ENCODE results near the gene KCNQ4. TPM values are rescaled to one million over a fixed set of nuclear protein-coding genes. Genes with fewer than 3 reads are reported as not detected.

Gene KCNQ4
- total and polyA plus RNA-seq, 2 experiments from 2014 or later = 1.3 to 3.0 TPM

GRCh38 chr1:40820251-40820797 is 36.7 kb downstream of the KCNQ4 start:
- peak; percentile 67 for DNase-seq (ENCODE audit: low spot score)
- H4K20me1 ChIP-seq (replicated peaks; ENCODE audit: insufficient read depth) = no peaks in the 10 kb centered on the region
- Mint-ChIP-seq H3K9me3 (no peaks in the 10 kb centered on the region; the same call in 2 of the 3 replicates), H3K4me1 (peaks cover 21% of the 10 kb centered on the region), H3K27me3 (ENCODE audit: insufficient read depth, low read depth, poor library complexity) (peaks cover 16% of the 10 kb centered on the region), H3K36me3 (ENCODE audit: low read depth) (no peaks in the 10 kb centered on the region), H3K4me3 (no peak overlapping the region), H3K27ac (no peak overlapping the region)
- no peak overlapping the region for H2AFZ ChIP-seq
- no peak overlapping the region for H3K4me3 ChIP-seq
- H3K27ac ChIP-seq (ENCODE audit: low read depth) = no peak overlapping the region
- H3K79me2 ChIP-seq (replicated peaks; ENCODE audit: insufficient read depth) = no peaks in the 10 kb centered on the region
- H3F3A ChIP-seq (replicated peaks; ENCODE audit: low read depth) = no peaks in the 10 kb centered on the region; the same call in 1 of the 2 replicates
- H3K36me3 ChIP-seq (ENCODE audit: insufficient read depth) = no peaks in the 10 kb centered on the region
- no peak overlapping the region for H3K4me2 ChIP-seq
- no peaks in the 10 kb centered on the region for H3K9me2 ChIP-seq (ENCODE audit: insufficient read depth)
- peak; percentile 36 for ATAC-seq
- TF ChIP-seq CTCF (conservative IDR thresholded peaks at IDR 0.05; ENCODE audit: low read depth in 2 of 2) (peak; percentile 40 to 58), NANOG (IDR thresholded peaks at IDR 0.05; ENCODE audit: borderline replicate concordance) (no peak), POLR2AphosphoS5 (IDR thresholded peaks at IDR 0.05; ENCODE audit: low read depth) (no peak), ZNF114 (CRISPR knock-in tag; IDR thresholded peaks at IDR 0.05) (no peak)
- peaks cover 6% of the 10 kb centered on the region for H3K4me1 ChIP-seq (ENCODE audit: insufficient read depth)
- peaks cover 15% of the 10 kb centered on the region; the same call in 1 of the 2 replicates for H3K27me3 ChIP-seq (ENCODE audit: insufficient read depth)

DNA sequence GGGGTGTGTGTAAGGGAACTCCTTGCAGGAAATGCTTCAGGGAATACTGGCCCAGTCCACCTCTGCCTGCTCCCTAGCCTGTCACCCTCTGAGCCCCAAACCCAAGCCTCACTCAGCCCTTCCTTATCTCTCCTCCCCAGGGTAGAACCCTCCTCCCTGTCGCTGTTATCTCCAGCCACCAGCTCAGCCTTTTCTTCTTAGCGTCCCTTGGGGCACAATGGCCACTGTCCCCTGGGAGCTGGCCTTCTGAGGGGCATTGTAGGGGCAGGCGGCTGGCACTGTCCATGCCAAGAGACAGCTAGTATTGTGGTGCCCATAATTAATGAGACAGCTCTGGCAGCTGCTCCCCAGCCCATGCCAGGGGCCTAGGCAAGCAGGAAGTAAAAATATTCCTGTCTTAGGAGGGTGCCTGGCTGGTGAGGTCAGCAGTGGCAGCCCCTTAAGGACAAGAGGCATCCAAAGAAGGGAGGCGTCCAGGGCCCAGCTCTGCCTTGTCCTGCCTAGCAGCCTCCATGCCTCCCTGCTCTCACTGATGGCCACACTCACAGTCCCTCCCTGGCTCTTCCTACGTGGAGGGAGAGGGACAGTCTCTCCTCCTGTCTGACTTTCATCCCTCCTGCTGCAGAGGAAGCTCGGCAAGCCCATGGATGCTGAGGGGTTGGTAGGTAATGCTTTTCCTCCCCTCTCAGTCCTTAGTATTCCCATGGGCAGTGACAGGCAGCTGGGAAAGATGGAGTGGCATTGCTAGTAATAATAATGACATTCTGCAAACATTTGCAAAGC is 37.5 kb downstream of the KCNQ4 start:
- peaks cover 26% of the 10 kb centered on the region for H3K4me1 Mint-ChIP-seq
- TF ChIP-seq EZH2 (IDR thresholded peaks at IDR 0.05; ENCODE audit: low read depth, unreplicated experiment) (no peak), ETS1 (IDR thresholded peaks at IDR 0.05) (no peak), POLR2AphosphoS5 (IDR thresholded peaks at IDR 0.05; ENCODE audit: low read depth) (no peak), EZH2phosphoT487 (IDR thresholded peaks at IDR 0.05; ENCODE audit: unreplicated experiment) (no peak), ZNF114 (CRISPR knock-in tag; IDR thresholded peaks at IDR 0.05) (no peak)
- TF ChIP-seq, protein P1, sequence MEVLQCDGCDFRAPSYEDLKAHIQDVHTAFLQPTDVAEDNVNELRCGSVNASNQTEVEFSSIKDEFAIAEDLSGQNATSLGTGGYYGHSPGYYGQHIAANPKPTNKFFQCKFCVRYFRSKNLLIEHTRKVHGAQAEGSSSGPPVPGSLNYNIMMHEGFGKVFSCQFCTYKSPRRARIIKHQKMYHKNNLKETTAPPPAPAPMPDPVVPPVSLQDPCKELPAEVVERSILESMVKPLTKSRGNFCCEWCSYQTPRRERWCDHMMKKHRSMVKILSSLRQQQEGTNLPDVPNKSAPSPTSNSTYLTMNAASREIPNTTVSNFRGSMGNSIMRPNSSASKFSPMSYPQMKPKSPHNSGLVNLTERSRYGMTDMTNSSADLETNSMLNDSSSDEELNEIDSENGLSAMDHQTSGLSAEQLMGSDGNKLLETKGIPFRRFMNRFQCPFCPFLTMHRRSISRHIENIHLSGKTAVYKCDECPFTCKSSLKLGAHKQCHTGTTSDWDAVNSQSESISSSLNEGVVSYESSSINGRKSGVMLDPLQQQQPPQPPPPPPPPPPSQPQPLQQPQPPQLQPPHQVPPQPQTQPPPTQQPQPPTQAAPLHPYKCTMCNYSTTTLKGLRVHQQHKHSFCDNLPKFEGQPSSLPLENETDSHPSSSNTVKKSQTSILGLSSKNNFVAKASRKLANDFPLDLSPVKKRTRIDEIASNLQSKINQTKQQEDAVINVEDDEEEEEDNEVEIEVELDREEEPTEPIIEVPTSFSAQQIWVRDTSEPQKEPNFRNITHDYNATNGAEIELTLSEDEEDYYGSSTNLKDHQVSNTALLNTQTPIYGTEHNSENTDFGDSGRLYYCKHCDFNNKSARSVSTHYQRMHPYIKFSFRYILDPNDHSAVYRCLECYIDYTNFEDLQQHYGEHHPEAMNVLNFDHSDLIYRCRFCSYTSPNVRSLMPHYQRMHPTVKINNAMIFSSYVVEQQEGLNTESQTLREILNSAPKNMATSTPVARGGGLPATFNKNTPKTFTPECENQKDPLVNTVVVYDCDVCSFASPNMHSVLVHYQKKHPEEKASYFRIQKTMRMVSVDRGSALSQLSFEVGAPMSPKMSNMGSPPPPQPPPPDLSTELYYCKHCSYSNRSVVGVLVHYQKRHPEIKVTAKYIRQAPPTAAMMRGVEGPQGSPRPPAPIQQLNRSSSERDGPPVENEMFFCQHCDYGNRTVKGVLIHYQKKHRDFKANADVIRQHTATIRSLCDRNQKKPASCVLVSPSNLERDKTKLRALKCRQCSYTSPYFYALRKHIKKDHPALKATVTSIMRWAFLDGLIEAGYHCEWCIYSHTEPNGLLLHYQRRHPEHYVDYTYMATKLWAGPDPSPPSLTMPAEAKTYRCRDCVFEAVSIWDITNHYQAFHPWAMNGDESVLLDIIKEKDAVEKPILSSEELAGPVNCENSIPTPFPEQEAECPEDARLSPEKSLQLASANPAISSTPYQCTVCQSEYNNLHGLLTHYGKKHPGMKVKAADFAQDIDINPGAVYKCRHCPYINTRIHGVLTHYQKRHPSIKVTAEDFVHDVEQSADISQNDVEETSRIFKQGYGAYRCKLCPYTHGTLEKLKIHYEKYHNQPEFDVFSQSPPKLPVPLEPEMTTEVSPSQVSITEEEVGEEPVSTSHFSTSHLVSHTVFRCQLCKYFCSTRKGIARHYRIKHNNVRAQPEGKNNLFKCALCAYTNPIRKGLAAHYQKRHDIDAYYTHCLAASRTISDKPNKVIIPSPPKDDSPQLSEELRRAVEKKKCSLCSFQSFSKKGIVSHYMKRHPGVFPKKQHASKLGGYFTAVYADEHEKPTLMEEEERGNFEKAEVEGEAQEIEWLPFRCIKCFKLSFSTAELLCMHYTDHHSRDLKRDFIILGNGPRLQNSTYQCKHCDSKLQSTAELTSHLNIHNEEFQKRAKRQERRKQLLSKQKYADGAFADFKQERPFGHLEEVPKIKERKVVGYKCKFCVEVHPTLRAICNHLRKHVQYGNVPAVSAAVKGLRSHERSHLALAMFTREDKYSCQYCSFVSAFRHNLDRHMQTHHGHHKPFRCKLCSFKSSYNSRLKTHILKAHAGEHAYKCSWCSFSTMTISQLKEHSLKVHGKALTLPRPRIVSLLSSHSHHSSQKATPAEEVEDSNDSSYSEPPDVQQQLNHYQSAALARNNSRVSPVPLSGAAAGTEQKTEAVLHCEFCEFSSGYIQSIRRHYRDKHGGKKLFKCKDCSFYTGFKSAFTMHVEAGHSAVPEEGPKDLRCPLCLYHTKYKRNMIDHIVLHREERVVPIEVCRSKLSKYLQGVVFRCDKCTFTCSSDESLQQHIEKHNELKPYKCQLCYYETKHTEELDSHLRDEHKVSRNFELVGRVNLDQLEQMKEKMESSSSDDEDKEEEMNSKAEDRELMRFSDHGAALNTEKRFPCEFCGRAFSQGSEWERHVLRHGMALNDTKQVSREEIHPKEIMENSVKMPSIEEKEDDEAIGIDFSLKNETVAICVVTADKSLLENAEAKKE (CRISPR knock-in tag; IDR thresholded peaks at IDR 0.05) = no peak

More for the DNA sequence above, 37.5 kb downstream of the KCNQ4 start:
- H3K27ac Mint-ChIP-seq = no peak overlapping the region
- Histone ChIP-seq H3K4me1 (ENCODE audit: insufficient read depth) (peaks cover 14% of the 10 kb centered on the region), H3K27me3 (ENCODE audit: insufficient read depth) (peaks cover 15% of the 10 kb centered on the region; the same call in 1 of the 2 replicates), H3K79me2 (replicated peaks; ENCODE audit: insufficient read depth) (no peaks in the 10 kb centered on the region), H3K4me2 (no peak overlapping the region), H3K36me3 (ENCODE audit: insufficient read depth) (no peaks in the 10 kb centered on the region), H3K27ac (ENCODE audit: low read depth) (no peak overlapping the region), H3K9me2 (ENCODE audit: insufficient read depth) (no peaks in the 10 kb centered on the region), H3K4me3 (no peak overlapping the region), H4K20me1 (replicated peaks; ENCODE audit: insufficient read depth) (no peaks in the 10 kb centered on the region), H2AFZ (no peak overlapping the region), H3F3A (replicated peaks; ENCODE audit: low read depth) (no peaks in the 10 kb centered on the region; the same call in 1 of the 2 replicates)
- peaks cover 16% of the 10 kb centered on the region for H3K27me3 Mint-ChIP-seq (ENCODE audit: insufficient read depth, low read depth, poor library complexity)
- H3K4me3 Mint-ChIP-seq = no peak overlapping the region
- H3K9me3 Mint-ChIP-seq = no peaks in the 10 kb centered on the region; the same call in 2 of the 3 replicates
- DNase-seq (ENCODE audit: low spot score) = no peak
- no peak for ATAC-seq
- no peaks in the 10 kb centered on the region for H3K36me3 Mint-ChIP-seq (ENCODE audit: low read depth)

Measured in GM23338 (cell line).